ENCODE measurements around the gene KRTAP9-8. TPM values are rescaled to one million over a fixed set of nuclear protein-coding genes. Genes with fewer than 3 reads are reported as not detected.

KRTAP9-8 gene
- total and polyA plus RNA-seq, 4 donors: not detected

- Histone ChIP-seq H3K9me3 (ENCODE audit: control insufficient read depth in 4 of 4, insufficient read depth in 3 of 4, low read length in 3 of 4) (no peaks in the 10 kb centered on the region), H3K9ac (ENCODE audit: insufficient read depth in 1 of 2, low read length in 2 of 2) (no peak overlapping the region), H3K4me3 (no peak overlapping the region), H3K27me3 (ENCODE audit: control insufficient read depth in 3 of 3, insufficient read depth in 3 of 3, low read length in 2 of 3) (peaks cover 0 to 3% (median 3%) of the 10 kb centered on the region in 3 donors), H3K4me1 (ENCODE audit: control insufficient read depth in 5 of 5, insufficient read depth in 5 of 5, low read length in 5 of 5) (peaks cover 0 to 3% (median 0%) of the 10 kb centered on the region in 5 donors), H3K36me3 (ENCODE audit: control insufficient read depth in 4 of 4, insufficient read depth in 4 of 4, low read length in 4 of 4) (no peaks in the 10 kb centered on the region), H3K27ac (ENCODE audit: low read depth in 1 of 2, low read length in 1 of 2) (no peak overlapping the region)
- no peak for TF ChIP-seq CTCF (IDR thresholded peaks at IDR 0.05; ENCODE audit: control extremely low read depth, extremely low read depth)
- no peak for DNase-seq
- 64 to 72% methylated on average over 3 of the region's 3 CpGs for WGBS, 2 donors
- no peak for ATAC-seq (ENCODE audit: insufficient read depth, low FRiP score)
Measured at GRCh38 chr17:41287050-41287449, 49.3 kb downstream of the KRTAP9-8 start.

Small RNA genes lying within 50 kb of the gene (small RNA-seq; reads per million reads assigned to genes)
- gene KRTAP9-10P (ENCODE audit: low replicate concordance): not detected

Other genes with a start within 250 kb of the KRTAP9-8 start
Only the 30 nearest of the 41 such genes appear.
- gene KRTAP2-2, start 182.8 kb upstream of the KRTAP9-8 start, total RNA-seq: not detected
- gene KRTAP2-2, start 182.8 kb upstream of the KRTAP9-8 start, polyA plus RNA-seq: not detected
- not detected for gene KRTAP2-3, start 177.9 kb upstream of the KRTAP9-8 start, total RNA-seq
- not detected for gene KRTAP2-3, start 177.9 kb upstream of the KRTAP9-8 start, polyA plus RNA-seq
- not detected for gene KRTAP2-4, start 172.1 kb upstream of the KRTAP9-8 start, total RNA-seq
- not detected for gene KRTAP2-4, start 172.1 kb upstream of the KRTAP9-8 start, polyA plus RNA-seq
- not detected for gene KRTAP4-7, start 153.8 kb upstream of the KRTAP9-8 start, total RNA-seq
- gene KRTAP4-7, start 153.8 kb upstream of the KRTAP9-8 start, polyA plus RNA-seq: not detected
- not detected for gene KRTAP4-8, start 139.9 kb upstream of the KRTAP9-8 start, total RNA-seq
- not detected for gene KRTAP4-8, start 139.9 kb upstream of the KRTAP9-8 start, polyA plus RNA-seq
- not detected for gene KRTAP4-16, start 135.8 kb upstream of the KRTAP9-8 start, total RNA-seq
- not detected for gene KRTAP4-16, start 135.8 kb upstream of the KRTAP9-8 start, polyA plus RNA-seq
- not detected for gene KRTAP4-9, start 132.6 kb upstream of the KRTAP9-8 start, total RNA-seq
- not detected for gene KRTAP4-9, start 132.6 kb upstream of the KRTAP9-8 start, polyA plus RNA-seq
- gene KRTAP4-11, start 119.6 kb upstream of the KRTAP9-8 start, total RNA-seq: under 1 TPM in 1 of 2 donors, not detected in 1; 0.34 TPM
- not detected for gene KRTAP4-11, start 119.6 kb upstream of the KRTAP9-8 start, polyA plus RNA-seq
- gene KRTAP4-12, start 113.8 kb upstream of the KRTAP9-8 start, total RNA-seq: not detected
- gene KRTAP4-12, start 113.8 kb upstream of the KRTAP9-8 start, polyA plus RNA-seq: not detected
- not detected for gene KRTAP4-6, start 97.5 kb upstream of the KRTAP9-8 start, total RNA-seq
- not detected for gene KRTAP4-6, start 97.5 kb upstream of the KRTAP9-8 start, polyA plus RNA-seq
- gene KRTAP4-5, start 88.2 kb upstream of the KRTAP9-8 start, total RNA-seq: not detected
- gene KRTAP4-5, start 88.2 kb upstream of the KRTAP9-8 start, polyA plus RNA-seq: not detected
- gene KRTAP4-4, start 77.3 kb upstream of the KRTAP9-8 start, total RNA-seq: not detected
- not detected for gene KRTAP4-4, start 77.3 kb upstream of the KRTAP9-8 start, polyA plus RNA-seq
- gene KRTAP4-3, start 69.8 kb upstream of the KRTAP9-8 start, total RNA-seq: not detected
- not detected for gene KRTAP4-3, start 69.8 kb upstream of the KRTAP9-8 start, polyA plus RNA-seq
- not detected for gene KRTAP4-2, start 59.8 kb upstream of the KRTAP9-8 start, total RNA-seq
- gene KRTAP4-2, start 59.8 kb upstream of the KRTAP9-8 start, polyA plus RNA-seq: not detected
- gene KRTAP4-1, start 53.1 kb upstream of the KRTAP9-8 start, total RNA-seq: not detected
- not detected for gene KRTAP4-1, start 53.1 kb upstream of the KRTAP9-8 start, polyA plus RNA-seq
- not detected for gene KRTAP9-1, start 48.1 kb upstream of the KRTAP9-8 start, total RNA-seq
- gene KRTAP9-1, start 48.1 kb upstream of the KRTAP9-8 start, polyA plus RNA-seq: not detected
- not detected for gene KRTAP9-2, start 11.4 kb upstream of the KRTAP9-8 start, total RNA-seq
- gene KRTAP9-2, start 11.4 kb upstream of the KRTAP9-8 start, polyA plus RNA-seq: not detected
- gene KRTAP9-3, start 5.5 kb upstream of the KRTAP9-8 start, total RNA-seq: not detected
- not detected for gene KRTAP9-3, start 5.5 kb upstream of the KRTAP9-8 start, polyA plus RNA-seq
- gene KRTAP9-4, start 11.7 kb downstream of the KRTAP9-8 start, total RNA-seq: not detected
- not detected for gene KRTAP9-4, start 11.7 kb downstream of the KRTAP9-8 start, polyA plus RNA-seq
- gene KRTAP9-9, start 17.4 kb downstream of the KRTAP9-8 start, total RNA-seq: not detected
- not detected for gene KRTAP9-9, start 17.4 kb downstream of the KRTAP9-8 start, polyA plus RNA-seq
- not detected for gene KRTAP9-6, start 27.4 kb downstream of the KRTAP9-8 start, total RNA-seq
- gene KRTAP9-6, start 27.4 kb downstream of the KRTAP9-8 start, polyA plus RNA-seq: not detected
- gene KRTAP9-7, start 37.7 kb downstream of the KRTAP9-8 start, total RNA-seq: not detected
- gene KRTAP9-7, start 37.7 kb downstream of the KRTAP9-8 start, polyA plus RNA-seq: not detected
- gene KRTAP29-1, start 64.9 kb downstream of the KRTAP9-8 start, total RNA-seq: not detected
- gene KRTAP29-1, start 64.9 kb downstream of the KRTAP9-8 start, polyA plus RNA-seq: not detected
- not detected for gene KRTAP16-1, start 71.3 kb downstream of the KRTAP9-8 start, total RNA-seq
- gene KRTAP16-1, start 71.3 kb downstream of the KRTAP9-8 start, polyA plus RNA-seq: not detected
- gene KRTAP17-1, start 77.7 kb downstream of the KRTAP9-8 start, total RNA-seq: not detected
- not detected for gene KRTAP17-1, start 77.7 kb downstream of the KRTAP9-8 start, polyA plus RNA-seq
- gene KRT33A, start 112.8 kb downstream of the KRTAP9-8 start, total RNA-seq: not detected
- not detected for gene KRT33A, start 112.8 kb downstream of the KRTAP9-8 start, polyA plus RNA-seq
- gene KRT33B, start 131.8 kb downstream of the KRTAP9-8 start, total RNA-seq: not detected
- gene KRT33B, start 131.8 kb downstream of the KRTAP9-8 start, polyA plus RNA-seq: not detected
- not detected for gene KRT34, start 144.3 kb downstream of the KRTAP9-8 start, total RNA-seq
- not detected for gene KRT34, start 144.3 kb downstream of the KRTAP9-8 start, polyA plus RNA-seq
- not detected for gene KRT31, start 159.6 kb downstream of the KRTAP9-8 start, total RNA-seq
- under 1 TPM in 1 of 2 donors, not detected in 1; 0.02 TPM for gene KRT31, start 159.6 kb downstream of the KRTAP9-8 start, polyA plus RNA-seq
- not detected for gene KRT37, start 186.6 kb downstream of the KRTAP9-8 start, total RNA-seq
- gene KRT37, start 186.6 kb downstream of the KRTAP9-8 start, polyA plus RNA-seq: not detected